Body of pancreas (tissue), 4 donors: ENCODE data around the gene STAC. TPM values are rescaled to one million over a fixed set of nuclear protein-coding genes. Genes with fewer than 3 reads are reported as not detected.

ENCODE experiments used
- ATAC-seq: fragments of 150-250 bp; one replicate; pipeline ENCODE4 v1.9.1; 2016
- DNase-seq, 4 donors: peaks; one replicate each; pipeline ENCODE4 v3.0.0-alpha.2; 2019
- H3K27ac ChIP-seq, 4 donors: fragments of 200-600 bp; sonication (generic); 1 replicate in 3 of 4; 2 replicates in 1 of 4; pipeline versions ENCODE4 v1.5.1 to v1.6.1; 2016 to 2019; ENCODE audit warnings: mild to moderate bottlenecking in 1 of 4, mixed read lengths in 1 of 4, moderate library complexity in 1 of 4
- H3K27me3 ChIP-seq, 2 donors: fragments of 200-600 bp; sonication (generic); one replicate each; pipeline ENCODE4 v1.6.0; 2016; ENCODE audit warnings: mild to moderate bottlenecking in 1 of 2
- H3K36me3 ChIP-seq, 2 donors: fragments of 200-600 bp; sonication (generic); replicated peaks in 1 of 2; 2 replicates each; pipeline ENCODE4 v1.5.1; 2016; ENCODE audit warnings: low read depth in 2 of 2; ENCODE audit not compliant: insufficient read depth in 1 of 2
- H3K4me1 ChIP-seq: fragments of 200-600 bp; sonication (generic); one replicate; pipeline ENCODE4 v1.6.0; 2016
- H3K4me3 ChIP-seq, 2 donors: fragments of 200-600 bp; sonication (generic); 1 replicate in 1 of 2; 2 replicates in 1 of 2; pipeline ENCODE4 v1.5.1; 2016 to 2019
- H3K9me3 ChIP-seq, 3 donors: fragments of 200-600 bp; sonication (generic); 1 replicate in 2 of 3; 2 replicates in 1 of 3; pipeline ENCODE4 v1.5.1; 2016
- POLR2A ChIP-seq, 3 donors: fragments of 450-650 bp; IDR thresholded peaks; one replicate each; pipeline ENCODE4 v1.6.1; 2016; ENCODE audit warnings: antibody characterized with exemption in 3 of 3, mild to moderate bottlenecking in 2 of 3
- WGBS, 2 donors: methylation state at CpG; one replicate each; pipeline ENCODE4 v1.1.5; 2017; 5-methylcytosine and 5-hydroxymethylcytosine counted together
- intact Hi-C: fragments of 100-400 bp; cut with DNase I; formaldehyde crosslinking; loops from one replicate; pipeline ENCODE4 v1.15.1; 2023
- total RNA-seq, 2 donors: library from RNA; depleted of rRNA; stranded (reverse); fragments of >200 nt; gene quantifications; one replicate each; pipeline ENCODE4 v1.1.0, GENCODE V29; 2016
- TF ChIP-seq, protein P1 (sequence below), 7 experiments: fragments of 450-650 bp in 4 of 7; fragments of 200-600 bp in 3 of 7; sonication (generic) in 3 of 7; IDR thresholded peaks; one replicate each; pipeline ENCODE4 v1.5.1; 2016 to 2019; ENCODE audit warnings: antibody characterized with exemption in 7 of 7

Gene STAC
- total RNA-seq, 2 donors from 2014 or later: 1.3 TPM; not detected in 1

DNA sequence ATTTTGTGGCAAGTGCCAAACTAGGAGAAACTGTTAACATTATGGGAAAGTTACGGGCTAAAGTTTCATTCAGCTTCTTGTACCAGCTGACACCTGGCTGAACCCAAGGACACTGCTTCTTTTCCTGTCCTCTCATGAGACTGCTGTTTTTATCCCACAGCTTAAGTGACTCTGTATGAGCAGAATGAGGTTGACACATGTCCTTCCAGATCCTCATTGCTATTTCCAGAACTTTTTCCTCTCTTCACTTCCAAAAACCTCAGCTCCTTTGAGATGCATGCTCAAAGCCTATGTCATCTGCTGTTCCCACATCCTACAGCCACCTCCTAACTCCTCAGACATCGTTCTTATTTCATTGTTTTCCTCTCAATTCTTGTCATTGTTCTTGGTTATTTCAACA, 200.4 kb downstream of the STAC start:
- no peak for TF ChIP-seq POLR2A (IDR thresholded peaks at IDR 0.05)
- TF ChIP-seq, protein P1, sequence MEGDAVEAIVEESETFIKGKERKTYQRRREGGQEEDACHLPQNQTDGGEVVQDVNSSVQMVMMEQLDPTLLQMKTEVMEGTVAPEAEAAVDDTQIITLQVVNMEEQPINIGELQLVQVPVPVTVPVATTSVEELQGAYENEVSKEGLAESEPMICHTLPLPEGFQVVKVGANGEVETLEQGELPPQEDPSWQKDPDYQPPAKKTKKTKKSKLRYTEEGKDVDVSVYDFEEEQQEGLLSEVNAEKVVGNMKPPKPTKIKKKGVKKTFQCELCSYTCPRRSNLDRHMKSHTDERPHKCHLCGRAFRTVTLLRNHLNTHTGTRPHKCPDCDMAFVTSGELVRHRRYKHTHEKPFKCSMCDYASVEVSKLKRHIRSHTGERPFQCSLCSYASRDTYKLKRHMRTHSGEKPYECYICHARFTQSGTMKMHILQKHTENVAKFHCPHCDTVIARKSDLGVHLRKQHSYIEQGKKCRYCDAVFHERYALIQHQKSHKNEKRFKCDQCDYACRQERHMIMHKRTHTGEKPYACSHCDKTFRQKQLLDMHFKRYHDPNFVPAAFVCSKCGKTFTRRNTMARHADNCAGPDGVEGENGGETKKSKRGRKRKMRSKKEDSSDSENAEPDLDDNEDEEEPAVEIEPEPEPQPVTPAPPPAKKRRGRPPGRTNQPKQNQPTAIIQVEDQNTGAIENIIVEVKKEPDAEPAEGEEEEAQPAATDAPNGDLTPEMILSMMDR (IDR thresholded peaks at IDR 0.05): no peak
- intact Hi-C loops: no loop called here
- Histone ChIP-seq H3K27me3 (no peaks in the 10 kb centered on the region), H3K36me3 (no peaks in the 10 kb centered on the region), H3K4me3 (no peak overlapping the region), H3K4me1 (no peaks in the 10 kb centered on the region), H3K9me3 (peaks cover 0 to 3% (median 0%) of the 10 kb centered on the region in 3 donors), H3K27ac (no peak overlapping the region)
- ATAC-seq: no peak
- no peak for DNase-seq
- WGBS, 2 donors: 45 to 53% methylated on average over 2 of the region's 2 CpGs

DNA sequence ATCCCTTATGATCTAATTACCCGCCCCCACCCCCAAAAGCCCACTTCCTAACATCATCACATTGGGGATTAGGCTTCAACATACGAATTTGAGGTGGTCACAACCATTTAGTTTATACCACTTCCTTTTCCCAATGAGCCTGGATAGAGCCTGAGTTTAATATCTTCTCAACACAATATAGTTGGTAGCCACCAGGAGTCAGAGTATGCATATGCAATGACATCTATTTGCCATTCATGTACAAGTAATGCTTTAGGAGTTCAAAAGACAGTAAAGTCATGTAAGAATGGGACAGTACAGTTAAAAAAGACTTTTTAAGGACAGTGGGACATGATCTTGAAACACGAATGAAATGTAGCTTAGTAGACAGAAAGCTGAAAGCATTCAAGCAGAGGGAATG, 211.7 kb downstream of the STAC start:
- Histone ChIP-seq H3K4me3 (no peak overlapping the region), H3K9me3 (no peaks in the 10 kb centered on the region), H3K36me3 (no peaks in the 10 kb centered on the region), H3K27me3 (no peaks in the 10 kb centered on the region), H3K27ac (no peak overlapping the region), H3K4me1 (no peaks in the 10 kb centered on the region)
- ATAC-seq (no peak), DNase-seq (no peak)
- intact Hi-C loops: no loop called here
- 42 to 51% methylated on average over 3 of the region's 3 CpGs for WGBS, 2 donors
- TF ChIP-seq, protein P1 (IDR thresholded peaks at IDR 0.05): no peak

DNA sequence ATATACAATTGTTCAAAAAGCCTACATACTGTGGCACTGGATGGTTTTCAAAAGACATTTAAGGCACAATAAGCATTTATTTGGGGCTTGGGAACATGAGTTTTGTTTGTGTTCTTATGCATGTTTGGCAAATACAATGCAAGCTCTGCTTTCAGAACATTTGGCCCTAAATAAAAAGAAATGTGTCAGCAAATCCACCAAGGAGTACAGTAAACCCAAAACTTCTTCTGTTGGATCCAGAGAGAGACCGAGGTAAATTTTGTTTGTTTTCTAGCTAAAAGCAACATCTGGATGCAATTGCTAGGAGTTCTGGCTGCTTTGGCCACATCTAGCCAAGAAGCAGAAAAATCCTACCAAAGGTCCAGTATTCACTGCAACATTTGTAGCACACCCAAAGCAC, 215.2 kb downstream of the STAC start:
- H3K4me1 ChIP-seq: no peaks in the 10 kb centered on the region
- ATAC-seq (no peak), DNase-seq (no peak)
- no peaks in the 10 kb centered on the region for H3K27me3 ChIP-seq
- no peaks in the 10 kb centered on the region for H3K9me3 ChIP-seq
- no peak overlapping the region for H3K4me3 ChIP-seq
- H3K27ac ChIP-seq: no peak overlapping the region
- no peaks in the 10 kb centered on the region for H3K36me3 ChIP-seq
- TF ChIP-seq, protein P1 (IDR thresholded peaks at IDR 0.05): no peak
- TF ChIP-seq POLR2A (IDR thresholded peaks at IDR 0.05): no peak
- 57 to 59% methylated on average over 1 of the region's 1 CpG for WGBS, 2 donors
- intact Hi-C loops: no loop called here

DNA sequence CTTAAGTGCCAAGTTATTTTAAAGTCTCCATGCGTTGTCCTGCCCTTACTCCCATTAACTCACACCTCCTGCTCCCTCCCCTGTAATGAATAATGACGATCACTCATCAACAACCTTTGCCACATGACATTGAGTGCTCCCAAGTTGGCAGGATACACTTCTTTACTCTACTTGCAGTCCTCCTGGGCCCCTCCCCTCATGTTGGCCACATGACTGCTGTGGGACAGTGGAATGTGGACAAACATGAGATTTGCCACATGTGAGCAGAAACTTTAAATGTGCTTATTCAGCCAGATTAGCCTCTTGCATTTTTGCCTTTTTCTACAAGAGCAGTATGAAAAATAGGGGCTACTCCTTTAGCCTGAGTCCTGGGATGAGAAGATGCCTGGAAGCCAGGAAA, 216.1 kb downstream of the STAC start:
- no peak overlapping the region for H3K4me3 ChIP-seq
- no peak overlapping the region for H3K27ac ChIP-seq
- DNase-seq (no peak), ATAC-seq (no peak)
- WGBS, 2 donors: 50 to 53% methylated on average over 2 of the region's 2 CpGs
- no peak for TF ChIP-seq POLR2A (IDR thresholded peaks at IDR 0.05)
- no peaks in the 10 kb centered on the region for H3K9me3 ChIP-seq
- intact Hi-C loops: no loop called here
- no peaks in the 10 kb centered on the region for H3K4me1 ChIP-seq
- H3K36me3 ChIP-seq: no peaks in the 10 kb centered on the region
- no peaks in the 10 kb centered on the region for H3K27me3 ChIP-seq

DNA sequence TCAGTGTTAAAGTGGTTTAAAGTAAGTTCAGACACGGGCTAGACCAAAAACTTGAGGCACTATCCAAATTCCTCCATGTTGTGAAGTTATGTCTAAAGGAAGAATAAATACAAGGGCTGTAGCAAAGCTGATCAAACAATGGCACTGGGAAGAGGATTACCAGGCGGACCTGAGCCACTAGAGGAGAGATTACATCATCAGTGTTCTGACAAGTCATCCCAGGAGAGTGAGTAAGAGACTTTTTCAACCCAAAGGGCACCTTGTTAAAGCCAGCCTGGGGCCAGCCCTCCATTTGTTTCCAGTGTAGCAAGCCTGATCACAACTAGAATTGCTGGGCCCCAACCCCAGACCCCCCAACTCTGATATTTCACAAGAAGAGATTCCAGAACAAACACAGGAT, 217.1 kb downstream of the STAC start:
- H3K36me3 ChIP-seq: no peaks in the 10 kb centered on the region
- no peaks in the 10 kb centered on the region for H3K27me3 ChIP-seq
- 42 to 48% methylated on average over 2 of the region's 2 CpGs for WGBS, 2 donors
- no peak for DNase-seq
- no peak for ATAC-seq
- no peak overlapping the region for H3K27ac ChIP-seq
- TF ChIP-seq, protein P1 (IDR thresholded peaks at IDR 0.05): no peak
- TF ChIP-seq POLR2A (IDR thresholded peaks at IDR 0.05): no peak
- H3K9me3 ChIP-seq: no peaks in the 10 kb centered on the region
- H3K4me1 ChIP-seq: no peaks in the 10 kb centered on the region
- H3K4me3 ChIP-seq: no peak overlapping the region
- intact Hi-C loops: no loop called here
